Measurements from ENCODE around the gene SNAPC4. TPM values are rescaled to one million over a fixed set of nuclear protein-coding genes. Genes with fewer than 3 reads are reported as not detected.

SNAPC4 gene
- total and polyA plus RNA-seq, 4 donors: 6.8 to 12.4 (median 9.8) TPM

GRCh38 chr9:136447173-136447778 is 47.3 kb upstream of the SNAPC4 start:
- ATAC-seq (ENCODE audit: insufficient read depth, low FRiP score) (no peak), DNase-seq (no peak)
- no peak for TF ChIP-seq CTCF (IDR thresholded peaks at IDR 0.05; ENCODE audit: control extremely low read depth, extremely low read depth)
- no peaks in the 10 kb centered on the region for H3K9me3 ChIP-seq (ENCODE audit: control insufficient read depth in 4 of 4, insufficient read depth in 3 of 4, low read length in 3 of 4)
- no peaks in the 10 kb centered on the region for H3K4me1 ChIP-seq (ENCODE audit: control insufficient read depth in 5 of 5, insufficient read depth in 5 of 5, low read length in 5 of 5)
- no peak overlapping the region for H3K4me3 ChIP-seq
- no peak overlapping the region for H3K27ac ChIP-seq (ENCODE audit: low read depth in 1 of 2, low read length in 1 of 2)
- H3K9ac ChIP-seq (ENCODE audit: insufficient read depth in 1 of 2, low read length in 2 of 2): no peak overlapping the region
- no peaks in the 10 kb centered on the region for H3K27me3 ChIP-seq (ENCODE audit: control insufficient read depth in 3 of 3, insufficient read depth in 3 of 3, low read length in 2 of 3)
- WGBS, 2 donors: 96% methylated on average over 24 to 27 of the region's 27 CpGs
- peaks cover 32 to 69% (median 44%) of the 10 kb centered on the region in 4 donors for H3K36me3 ChIP-seq (ENCODE audit: control insufficient read depth in 4 of 4, insufficient read depth in 4 of 4, low read length in 4 of 4)

- H3K27me3 ChIP-seq (ENCODE audit: control insufficient read depth in 3 of 3, insufficient read depth in 3 of 3, low read length in 2 of 3): no peaks in the 10 kb centered on the region
- ATAC-seq (ENCODE audit: insufficient read depth, low FRiP score) (no peak), DNase-seq (no peak)
- peaks cover 33 to 74% (median 47%) of the 10 kb centered on the region in 4 donors for H3K36me3 ChIP-seq (ENCODE audit: control insufficient read depth in 4 of 4, insufficient read depth in 4 of 4, low read length in 4 of 4)
- no peaks in the 10 kb centered on the region for H3K9me3 ChIP-seq (ENCODE audit: control insufficient read depth in 4 of 4, insufficient read depth in 3 of 4, low read length in 3 of 4)
- no peaks in the 10 kb centered on the region for H3K4me1 ChIP-seq (ENCODE audit: control insufficient read depth in 5 of 5, insufficient read depth in 5 of 5, low read length in 5 of 5)
- no peak overlapping the region for H3K4me3 ChIP-seq
- H3K9ac ChIP-seq (ENCODE audit: insufficient read depth in 1 of 2, low read length in 2 of 2): no peak overlapping the region
- 91 to 99% methylated on average over 7 of the region's 7 CpGs for WGBS, 2 donors
- no peak for TF ChIP-seq CTCF (IDR thresholded peaks at IDR 0.05; ENCODE audit: control extremely low read depth, extremely low read depth)
- H3K27ac ChIP-seq (ENCODE audit: low read depth in 1 of 2, low read length in 1 of 2): no peak overlapping the region
These were observed 45.8 kb upstream of the SNAPC4 start for GRCh38 chr9:136445799-136446198.

DNA sequence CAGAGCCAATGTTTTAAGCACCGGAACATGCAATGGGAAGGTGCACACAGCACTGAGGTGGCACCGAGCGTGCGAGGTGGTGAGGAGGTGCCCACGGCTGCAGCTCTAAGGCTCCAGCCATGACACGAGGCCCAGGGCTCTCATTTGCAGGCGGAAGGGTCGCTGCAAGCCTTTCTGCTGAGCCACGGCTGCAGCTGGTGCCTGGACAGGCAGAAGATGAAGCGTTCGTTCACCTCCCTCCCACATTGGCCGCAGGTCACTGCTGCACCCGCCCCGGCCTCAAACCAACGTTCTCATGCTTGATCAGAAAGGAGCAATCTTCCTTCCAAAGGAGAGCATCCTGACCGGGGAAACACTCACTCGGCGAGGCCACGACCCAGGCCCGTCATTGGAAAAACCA is 44.1 kb upstream of the SNAPC4 start:
- H3K36me3 ChIP-seq (ENCODE audit: control insufficient read depth in 4 of 4, insufficient read depth in 4 of 4, low read length in 4 of 4): peaks cover 30 to 62% (median 40%) of the 10 kb centered on the region in 4 donors

More for the DNA sequence above, 44.1 kb upstream of the SNAPC4 start:
- no peak for DNase-seq
- Histone ChIP-seq H3K27me3 (ENCODE audit: control insufficient read depth in 3 of 3, insufficient read depth in 3 of 3, low read length in 2 of 3) (no peaks in the 10 kb centered on the region), H3K4me3 (no peak overlapping the region), H3K27ac (ENCODE audit: low read depth in 1 of 2, low read length in 1 of 2) (no peak overlapping the region), H3K9ac (ENCODE audit: insufficient read depth in 1 of 2, low read length in 2 of 2) (no peak overlapping the region), H3K9me3 (ENCODE audit: control insufficient read depth in 4 of 4, insufficient read depth in 3 of 4, low read length in 3 of 4) (no peaks in the 10 kb centered on the region), H3K4me1 (ENCODE audit: control insufficient read depth in 5 of 5, insufficient read depth in 5 of 5, low read length in 5 of 5) (peaks cover 0 to 4% (median 0%) of the 10 kb centered on the region in 5 donors)
- WGBS, 2 donors: 93 to 95% methylated on average over 20 of the region's 20 CpGs
- TF ChIP-seq CTCF (IDR thresholded peaks at IDR 0.05; ENCODE audit: control extremely low read depth, extremely low read depth): no peak
- ATAC-seq (ENCODE audit: insufficient read depth, low FRiP score): no peak

Measured in lung (tissue), 12 donors.